ENCODE results near the gene TYMP. TPM values are rescaled to one million over a fixed set of nuclear protein-coding genes. Genes with fewer than 3 reads are reported as not detected.

Gene TYMP
- total RNA-seq, 2 donors from 2014 or later = 1.2 to 2.1 TPM

DNA sequence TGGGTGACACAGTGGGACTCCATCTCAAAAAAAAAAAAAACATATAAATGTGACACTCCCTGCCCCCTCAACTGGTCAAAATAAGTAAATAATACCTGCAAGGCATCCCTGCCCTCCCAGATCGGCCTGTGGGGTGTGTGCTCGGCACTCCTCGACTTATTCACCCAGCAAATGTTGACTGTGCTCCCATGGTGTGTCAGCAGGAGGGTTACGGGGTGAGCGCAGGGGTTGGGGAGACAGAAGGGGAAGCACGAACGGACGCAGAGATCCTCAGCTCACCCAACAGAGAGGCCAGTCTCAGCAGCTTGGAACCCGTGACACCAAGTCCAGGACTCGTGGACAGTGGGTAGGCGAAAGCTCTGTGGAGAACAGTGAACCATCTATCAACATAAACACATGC is 50.1 kb downstream of the TYMP start:
- Mint-ChIP-seq H3K27ac (no peak overlapping the region), H3K9me3 (no peaks in the 10 kb centered on the region), H3K36me3 (ENCODE audit: low read depth) (no peaks in the 10 kb centered on the region), H3K4me3 (peak overlapping the region; percentile 54), H3K4me1 (peaks cover 2% of the 10 kb centered on the region), H3K27me3 (ENCODE audit: insufficient read depth) (peaks cover 62% of the 10 kb centered on the region)
- Histone ChIP-seq H3K4me1 (ENCODE audit: control insufficient read depth, insufficient read depth, low read length) (no peaks in the 10 kb centered on the region), H3K4me3 (ENCODE audit: low read length) (no peak overlapping the region), H3K9ac (ENCODE audit: extremely low read depth, low read length, poor library complexity, severe bottlenecking) (no peak overlapping the region), H3K9me3 (ENCODE audit: control insufficient read depth, low read length) (no peaks in the 10 kb centered on the region), H3K27ac (ENCODE audit: low read depth, low read length) (no peak overlapping the region), H3K27me3 (ENCODE audit: control insufficient read depth, insufficient read depth, low read length, poor library complexity, severe bottlenecking) (peaks cover 20% of the 10 kb centered on the region), H3K36me3 (ENCODE audit: control insufficient read depth, insufficient read depth, low read length) (no peaks in the 10 kb centered on the region)
- 87 to 92% methylated on average over 8 to 11 of the region's 11 CpGs for WGBS, 2 experiments (ENCODE audit: insufficient coverage in 1 of 2, insufficient read length in 1 of 2)
- TF ChIP-seq, protein P1, sequence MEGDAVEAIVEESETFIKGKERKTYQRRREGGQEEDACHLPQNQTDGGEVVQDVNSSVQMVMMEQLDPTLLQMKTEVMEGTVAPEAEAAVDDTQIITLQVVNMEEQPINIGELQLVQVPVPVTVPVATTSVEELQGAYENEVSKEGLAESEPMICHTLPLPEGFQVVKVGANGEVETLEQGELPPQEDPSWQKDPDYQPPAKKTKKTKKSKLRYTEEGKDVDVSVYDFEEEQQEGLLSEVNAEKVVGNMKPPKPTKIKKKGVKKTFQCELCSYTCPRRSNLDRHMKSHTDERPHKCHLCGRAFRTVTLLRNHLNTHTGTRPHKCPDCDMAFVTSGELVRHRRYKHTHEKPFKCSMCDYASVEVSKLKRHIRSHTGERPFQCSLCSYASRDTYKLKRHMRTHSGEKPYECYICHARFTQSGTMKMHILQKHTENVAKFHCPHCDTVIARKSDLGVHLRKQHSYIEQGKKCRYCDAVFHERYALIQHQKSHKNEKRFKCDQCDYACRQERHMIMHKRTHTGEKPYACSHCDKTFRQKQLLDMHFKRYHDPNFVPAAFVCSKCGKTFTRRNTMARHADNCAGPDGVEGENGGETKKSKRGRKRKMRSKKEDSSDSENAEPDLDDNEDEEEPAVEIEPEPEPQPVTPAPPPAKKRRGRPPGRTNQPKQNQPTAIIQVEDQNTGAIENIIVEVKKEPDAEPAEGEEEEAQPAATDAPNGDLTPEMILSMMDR (conservative IDR thresholded peaks at IDR 0.05) = no peak
- no peak for DNase-seq

DNA sequence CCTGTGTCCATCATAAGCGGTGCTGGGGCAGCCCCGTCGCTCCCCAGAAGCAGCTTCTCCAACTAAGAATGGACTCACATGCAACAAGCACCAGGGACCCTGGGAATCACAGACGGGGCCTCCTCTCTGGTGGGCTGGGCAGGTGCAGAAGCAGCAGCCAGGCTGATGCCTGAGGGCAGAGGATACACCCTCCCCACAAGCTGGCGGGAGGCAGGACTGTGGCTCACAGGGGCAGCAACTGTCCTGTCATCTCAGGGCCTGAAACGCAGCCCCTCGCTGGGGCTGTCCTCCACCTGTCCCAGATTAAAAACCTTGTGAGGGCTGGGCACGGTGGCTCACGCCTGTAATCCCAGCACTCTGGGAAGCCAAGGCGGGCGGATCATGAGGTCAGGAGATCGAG is 51.9 kb downstream of the TYMP start:
- H3K27me3 Mint-ChIP-seq (ENCODE audit: insufficient read depth) = peaks cover 52% of the 10 kb centered on the region
- H3K27ac Mint-ChIP-seq = no peak overlapping the region
- H3K4me3 Mint-ChIP-seq = no peak overlapping the region
- no peaks in the 10 kb centered on the region for H3K36me3 ChIP-seq (ENCODE audit: control insufficient read depth, insufficient read depth, low read length)
- peaks cover 14% of the 10 kb centered on the region for H3K4me1 Mint-ChIP-seq
- H3K9me3 ChIP-seq (ENCODE audit: control insufficient read depth, low read length) = no peaks in the 10 kb centered on the region
- H3K4me1 ChIP-seq (ENCODE audit: control insufficient read depth, insufficient read depth, low read length) = peaks cover 5% of the 10 kb centered on the region
- H3K27me3 ChIP-seq (ENCODE audit: control insufficient read depth, insufficient read depth, low read length, poor library complexity, severe bottlenecking) = peaks cover 20% of the 10 kb centered on the region
- H3K4me3 ChIP-seq (ENCODE audit: low read length) = no peak overlapping the region
- H3K36me3 Mint-ChIP-seq (ENCODE audit: low read depth) = no peaks in the 10 kb centered on the region
- no peaks in the 10 kb centered on the region for H3K9me3 Mint-ChIP-seq
- 91% methylated on average over 6 to 12 of the region's 12 CpGs for WGBS, 2 experiments (ENCODE audit: insufficient coverage in 1 of 2, insufficient read length in 1 of 2)
- TF ChIP-seq, protein P1 (conservative IDR thresholded peaks at IDR 0.05) = no peak
- no peak overlapping the region for H3K9ac ChIP-seq (ENCODE audit: extremely low read depth, low read length, poor library complexity, severe bottlenecking)
- DNase-seq = no peak
- no peak overlapping the region for H3K27ac ChIP-seq (ENCODE audit: low read depth, low read length)

DNA sequence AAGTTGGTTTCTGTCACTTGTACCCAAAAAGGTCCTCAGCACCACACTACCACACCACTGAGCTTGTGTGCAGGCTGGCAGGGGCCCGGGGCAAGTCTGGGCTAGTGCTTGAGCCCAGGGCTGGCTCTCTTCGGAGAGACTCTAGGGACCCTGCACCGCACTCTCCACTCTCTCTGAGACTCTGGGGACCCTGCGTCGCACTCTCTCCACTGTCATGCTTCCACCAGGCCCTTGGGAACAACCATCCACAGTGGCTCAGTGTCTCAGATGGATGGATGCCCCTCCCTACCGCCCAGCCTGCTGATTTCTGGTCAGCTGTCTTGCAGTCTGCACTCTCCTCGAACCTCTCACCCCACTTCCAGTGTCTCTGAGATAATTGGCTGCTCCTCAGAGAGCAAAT is 52.9 kb downstream of the TYMP start:
- WGBS, 2 experiments (ENCODE audit: insufficient coverage in 1 of 2, insufficient read length in 1 of 2) = 89 to 95% methylated on average over 7 of the region's 7 CpGs
- Mint-ChIP-seq H3K4me3 (no peak overlapping the region), H3K27ac (no peak overlapping the region)

More for the DNA sequence above, 52.9 kb downstream of the TYMP start:
- Histone ChIP-seq H3K27me3 (ENCODE audit: control insufficient read depth, insufficient read depth, low read length, poor library complexity, severe bottlenecking) (peaks cover 20% of the 10 kb centered on the region), H3K4me1 (ENCODE audit: control insufficient read depth, insufficient read depth, low read length) (peaks cover 5% of the 10 kb centered on the region), H3K4me3 (ENCODE audit: low read length) (no peak overlapping the region), H3K36me3 (ENCODE audit: control insufficient read depth, insufficient read depth, low read length) (no peaks in the 10 kb centered on the region), H3K9me3 (ENCODE audit: control insufficient read depth, low read length) (no peaks in the 10 kb centered on the region), H3K27ac (ENCODE audit: low read depth, low read length) (no peak overlapping the region), H3K9ac (ENCODE audit: extremely low read depth, low read length, poor library complexity, severe bottlenecking) (no peak overlapping the region)
- peaks cover 48% of the 10 kb centered on the region for H3K27me3 Mint-ChIP-seq (ENCODE audit: insufficient read depth)
- H3K9me3 Mint-ChIP-seq = no peaks in the 10 kb centered on the region
- no peak for DNase-seq
- H3K36me3 Mint-ChIP-seq (ENCODE audit: low read depth) = no peaks in the 10 kb centered on the region
- peaks cover 15% of the 10 kb centered on the region for H3K4me1 Mint-ChIP-seq
- TF ChIP-seq, protein P1 (conservative IDR thresholded peaks at IDR 0.05) = no peak

Other genes starting within 250 kb of the TYMP start
- gene PLXNB2, start 222.4 kb downstream of the TYMP start, total RNA-seq = 10 to 100 TPM; 94.7 to 97.7 TPM
- 10 to 100 TPM in 1 of 2 donors, 1 to 10 TPM in 1; 8.3 to 14.2 TPM for gene DENND6B, start 203.0 kb downstream of the TYMP start, total RNA-seq
- 10 to 100 TPM; 58.7 to 81.2 TPM for gene PPP6R2, start 186.7 kb downstream of the TYMP start, total RNA-seq
- 10 to 100 TPM; 89.9 to 90.1 TPM for gene SBF1, start 55.0 kb downstream of the TYMP start, total RNA-seq
- gene ADM2, start 48.5 kb downstream of the TYMP start, total RNA-seq = 1 to 10 TPM; 4.0 to 4.2 TPM
- not detected for gene MIOX, start 43.2 kb downstream of the TYMP start, total RNA-seq
- gene LMF2, start 22.3 kb downstream of the TYMP start, total RNA-seq = 10 to 100 TPM; 58.8 to 65.2 TPM
- gene NCAPH2, start 21.8 kb downstream of the TYMP start, total RNA-seq = 10 to 100 TPM; 63.3 to 73.1 TPM
- gene SCO2, start 4.4 kb downstream of the TYMP start, total RNA-seq = 1 to 10 TPM in 1 of 2 donors, under 1 TPM in 1; 0.89 to 2.3 TPM
- gene KLHDC7B, start 15.9 kb upstream of the TYMP start, total RNA-seq = not detected
- under 1 TPM; 0.70 to 0.91 TPM for gene SYCE3, start 32.9 kb upstream of the TYMP start, total RNA-seq
- 100 to 1,000 TPM in 1 of 2 donors, 10 to 100 TPM in 1; 83.5 to 105 TPM for gene CPT1B, start 48.4 kb upstream of the TYMP start, total RNA-seq
- 100 to 1,000 TPM; 108 TPM for gene CHKB, start 52.8 kb upstream of the TYMP start, total RNA-seq
- 1 to 10 TPM; 1.2 to 1.4 TPM for gene MAPK8IP2, start 70.8 kb upstream of the TYMP start, total RNA-seq
- gene ARSA, start 98.1 kb upstream of the TYMP start, total RNA-seq = 10 to 100 TPM; 28.6 to 30.6 TPM
- 10 to 100 TPM in 1 of 2 donors, 1 to 10 TPM in 1; 9.4 to 11.1 TPM for gene SHANK3, start 142.8 kb upstream of the TYMP start, total RNA-seq
- under 1 TPM in 1 of 2 donors, not detected in 1; 0.18 TPM for gene ACR, start 208.2 kb upstream of the TYMP start, total RNA-seq

All from endodermal cell (in vitro differentiated cells).